ENCODE measurements around the gene GRPR. TPM values are rescaled to one million over a fixed set of nuclear protein-coding genes. Genes with fewer than 3 reads are reported as not detected.
A peak's percentile ranks its signal among the peaks of the same experiment; 100 is the strongest.

GRPR gene
- polyA plus RNA-seq (ENCODE audit: insufficient read length in 4 of 4): under 1 TPM; 0.25 to 0.40 (median 0.32) TPM

DNA sequence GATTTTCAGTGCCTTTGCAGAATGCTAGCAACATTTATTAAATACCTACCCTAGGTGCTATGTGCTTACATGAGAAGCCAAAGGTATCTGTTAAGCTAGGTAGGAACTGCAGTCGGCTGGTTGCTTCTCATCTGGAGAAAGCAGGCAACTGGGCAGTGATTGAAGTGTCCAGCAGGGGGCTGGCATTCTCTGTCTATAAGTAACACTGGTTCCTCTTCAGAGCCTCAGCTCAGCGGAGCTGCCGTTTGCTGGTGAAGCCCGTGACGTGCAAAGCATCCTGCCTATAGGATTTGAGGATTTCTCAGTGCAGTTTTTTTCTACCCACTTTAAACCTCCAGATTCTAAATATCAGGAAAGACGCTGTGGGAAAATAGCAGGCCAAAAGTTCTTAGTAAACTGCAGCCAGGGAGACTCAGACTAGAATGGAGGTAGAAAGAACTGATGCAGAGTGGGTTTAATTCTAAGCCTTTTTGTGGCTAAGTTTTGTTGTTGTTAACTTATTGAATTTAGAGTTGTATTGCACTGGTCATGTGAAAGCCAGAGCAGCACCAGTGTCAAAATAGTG is at the start of gene GRPR:
GRPR (plus strand) TSS at position 344 of the 565 bp plus-strand sequence. CDS start 389 bp downstream, outside the sequence.
- DNase-seq (ENCODE audit: low read depth in 4 of 4, low spot score in 3 of 4): peak; percentile 27 to 48 (median 38)

DNA sequence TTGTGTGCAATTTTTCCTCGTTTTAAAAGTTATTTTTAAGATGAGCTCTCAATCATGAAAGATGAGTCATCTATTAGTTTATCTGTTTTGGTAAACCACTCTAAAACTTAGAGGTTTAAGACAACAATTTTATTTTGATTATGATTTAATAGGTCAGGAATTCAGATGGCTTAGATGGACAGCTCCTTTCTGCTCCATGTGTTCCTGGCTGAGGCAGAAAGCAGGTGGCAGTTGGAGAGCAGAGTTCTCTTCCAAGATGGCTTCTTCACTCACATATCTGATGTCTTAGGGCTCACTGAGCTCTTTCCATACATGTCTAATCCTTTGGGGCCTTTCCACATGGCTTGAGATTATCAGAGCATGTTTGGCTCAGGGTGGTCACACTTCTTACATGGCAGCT is 48.3 kb upstream of the GRPR start:
- no peak for DNase-seq (ENCODE audit: low read depth in 4 of 4, low spot score in 3 of 4)

DNA sequence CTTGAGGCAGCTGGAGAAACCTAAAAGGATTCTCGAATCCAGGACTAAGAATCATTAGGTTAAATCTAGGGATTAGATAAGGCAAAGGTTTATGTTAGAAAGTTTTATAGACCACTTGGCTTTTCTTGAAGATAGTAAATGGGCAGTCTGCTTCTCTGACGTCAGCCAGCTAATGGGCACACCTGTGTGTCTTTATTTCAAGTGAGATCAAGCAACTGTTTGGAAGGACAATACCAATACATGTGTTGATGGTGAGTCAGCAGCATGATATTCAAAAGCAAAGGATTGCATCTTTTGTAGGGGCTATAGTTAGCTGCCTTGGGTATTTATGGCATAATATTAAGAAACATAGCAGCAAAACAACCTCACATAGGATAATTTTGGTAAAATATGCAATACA is 46.5 kb upstream of the GRPR start:
- no peak for DNase-seq (ENCODE audit: low read depth in 4 of 4, low spot score in 3 of 4)

DNA sequence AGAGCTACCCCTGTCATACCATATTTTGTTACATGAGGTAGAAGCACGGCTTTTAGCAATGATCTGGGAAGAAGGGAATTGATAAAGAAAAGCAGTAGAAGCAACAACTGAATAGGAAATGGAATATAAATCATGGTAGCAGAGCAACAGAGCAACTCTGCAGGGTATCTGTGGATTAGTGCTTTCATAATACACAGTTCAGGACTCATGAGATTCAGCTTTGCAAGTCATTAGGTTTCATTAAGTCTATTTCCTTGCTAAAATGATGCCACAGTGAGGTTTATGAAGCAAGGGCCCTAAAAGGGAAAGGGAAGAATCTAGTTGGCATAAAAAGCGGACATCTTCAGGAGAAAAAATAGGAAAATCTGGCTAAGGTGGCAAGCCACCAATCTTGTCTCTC is 45.6 kb upstream of the GRPR start:
- no peak for DNase-seq (ENCODE audit: low read depth in 4 of 4, low spot score in 3 of 4)

DNA sequence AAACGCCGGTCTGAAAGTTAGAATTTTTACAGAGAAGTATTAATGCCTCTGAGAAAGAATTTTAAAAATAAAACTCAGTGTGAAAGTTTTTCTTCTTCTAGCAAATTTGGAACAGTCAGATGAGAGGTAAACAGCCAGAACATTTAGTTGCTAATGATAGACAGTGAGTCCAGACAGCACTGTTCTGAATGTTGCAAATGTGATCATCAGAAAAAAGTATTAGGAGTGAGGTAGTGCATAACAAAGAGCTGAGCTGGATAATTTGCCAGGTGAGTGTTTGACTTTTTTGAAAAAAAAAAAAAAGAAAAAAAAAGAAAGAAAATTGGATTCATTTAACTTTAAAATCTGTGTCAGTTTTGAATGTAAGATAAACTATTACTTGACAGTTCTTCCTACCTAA is 42.0 kb upstream of the GRPR start:
- no peak for DNase-seq (ENCODE audit: low read depth in 4 of 4, low spot score in 3 of 4)

DNA sequence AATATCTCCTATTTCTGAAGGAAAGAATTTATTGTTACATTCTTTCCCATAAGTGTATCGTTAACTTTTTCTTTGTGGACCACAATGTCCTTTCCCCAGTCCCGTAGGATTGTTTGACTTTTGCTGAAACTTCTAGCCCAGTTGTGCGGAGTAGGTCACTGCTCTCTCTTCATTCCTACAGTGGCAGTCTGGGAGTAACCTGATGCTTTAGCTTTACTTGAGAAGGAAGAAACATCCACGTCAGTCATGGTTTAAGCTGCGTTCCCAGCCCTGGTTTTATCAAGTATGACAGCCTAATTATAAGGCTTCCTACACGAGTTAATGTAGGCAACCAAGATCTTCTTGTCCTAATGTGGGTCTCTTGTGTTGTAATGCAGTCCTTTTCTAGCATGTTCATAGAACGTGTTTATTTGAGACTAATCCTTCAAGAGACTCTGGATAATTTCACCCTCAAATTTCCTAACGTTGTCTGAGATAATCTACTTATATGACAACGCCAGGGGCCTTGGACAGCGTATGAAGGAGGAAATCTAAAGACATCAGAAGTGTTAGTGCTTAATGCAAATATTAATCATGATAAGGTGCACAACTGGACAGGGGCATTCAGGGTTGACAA is 40.8 kb upstream of the GRPR start:
- no peak for DNase-seq (ENCODE audit: low read depth in 4 of 4, low spot score in 3 of 4)

DNA sequence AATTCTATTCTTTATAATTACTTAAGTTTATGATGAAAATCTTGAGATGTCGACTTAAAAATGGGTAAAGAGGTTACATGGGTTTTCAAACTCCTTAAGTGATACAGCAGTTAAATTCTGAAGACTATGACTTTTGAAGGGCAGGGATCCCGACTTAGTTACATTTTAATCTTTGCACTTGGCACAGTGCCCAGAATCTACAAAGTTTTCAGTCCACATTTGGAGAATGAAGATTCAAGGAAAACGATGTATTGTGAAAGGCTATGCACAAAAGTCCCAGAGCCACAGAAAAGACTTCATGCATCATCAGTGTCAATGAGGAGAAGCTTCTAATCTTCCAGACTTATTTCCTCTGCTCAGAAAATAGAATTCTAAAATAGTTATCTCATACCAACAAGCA is 36.3 kb upstream of the GRPR start:
- no peak for DNase-seq (ENCODE audit: low read depth in 4 of 4, low spot score in 3 of 4)

DNA sequence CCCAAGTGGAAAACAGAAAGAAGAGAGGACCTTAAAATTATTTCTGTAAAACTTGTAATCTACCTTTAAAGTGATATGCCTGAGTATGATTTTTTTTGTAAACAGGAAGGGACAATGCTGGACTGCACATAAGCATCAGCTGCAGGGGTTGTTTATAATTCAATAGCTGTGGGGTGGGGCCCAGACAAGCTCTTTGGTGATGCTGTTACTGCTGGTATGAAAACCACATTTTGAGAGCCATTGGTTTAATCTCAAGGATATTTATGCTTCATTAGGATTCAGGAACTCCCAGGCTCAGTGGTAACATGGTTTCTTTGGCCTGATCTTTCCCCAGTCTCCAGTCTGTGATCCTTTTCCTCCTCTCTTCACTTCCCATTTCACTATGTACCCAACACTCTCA is 34.3 kb upstream of the GRPR start:
- DNase-seq (ENCODE audit: low read depth in 4 of 4, low spot score in 3 of 4): no peak

DNA sequence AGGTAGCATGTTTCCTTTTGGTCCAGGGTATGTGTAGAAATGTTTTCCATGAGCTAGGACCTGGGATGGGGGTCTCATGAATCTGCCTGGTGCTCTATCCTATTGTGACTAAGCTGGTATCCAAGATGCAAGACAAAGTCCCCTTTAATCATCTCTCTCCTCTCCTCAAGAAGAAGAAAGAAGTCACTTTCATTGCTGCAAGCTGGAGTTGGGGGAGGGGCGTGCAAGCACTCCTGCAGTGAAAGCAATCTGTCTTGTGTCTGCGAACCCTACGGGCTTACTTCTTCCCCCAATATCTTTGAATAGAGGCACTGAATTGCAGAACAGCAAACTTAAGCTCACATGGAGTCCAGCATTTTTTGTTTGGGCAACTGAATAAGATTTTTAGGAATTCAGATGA is 27.2 kb upstream of the GRPR start:
- DNase-seq (ENCODE audit: low read depth in 4 of 4, low spot score in 3 of 4): no peak

DNA sequence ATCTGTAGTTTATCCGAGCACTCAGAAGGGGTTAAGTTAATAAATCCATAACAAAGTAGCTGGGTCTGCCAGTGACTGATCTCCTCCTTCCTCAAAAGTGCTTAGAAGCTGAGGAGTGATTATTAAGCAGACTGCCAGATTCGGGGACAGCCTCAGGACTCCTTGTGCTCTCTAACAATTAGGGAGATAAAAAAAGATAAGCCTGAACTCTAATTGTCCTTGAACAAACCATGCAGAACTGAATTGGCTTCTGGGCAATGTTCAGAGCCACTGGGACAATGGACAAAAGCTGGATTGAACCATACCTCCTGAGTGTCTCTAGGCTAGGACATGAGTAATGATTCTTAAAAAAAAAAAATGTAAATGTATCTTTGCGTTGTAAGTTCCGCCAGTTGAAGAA is 22.7 kb upstream of the GRPR start:
- no peak for DNase-seq (ENCODE audit: low read depth in 4 of 4, low spot score in 3 of 4)

DNA sequence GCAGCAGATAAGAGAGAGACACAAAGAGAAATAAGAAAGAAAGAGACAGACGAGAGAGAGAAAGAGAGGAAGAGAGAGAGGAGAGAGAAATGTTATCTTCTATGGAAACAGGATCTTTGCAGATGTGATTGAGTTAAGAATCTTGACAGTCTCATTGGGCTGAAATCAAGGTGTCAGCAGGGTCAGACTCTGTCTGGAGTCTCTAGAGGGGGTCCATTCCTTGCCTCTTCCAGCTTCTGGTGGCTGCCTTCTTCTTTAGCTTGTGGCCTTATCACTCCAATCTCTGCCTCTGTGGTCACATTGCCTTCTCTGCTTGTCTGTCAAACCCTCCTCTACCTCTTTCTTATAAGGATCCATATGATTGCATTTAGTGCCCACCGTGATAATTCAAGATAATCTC is 21.8 kb upstream of the GRPR start:
- no peak for DNase-seq (ENCODE audit: low read depth in 4 of 4, low spot score in 3 of 4)

DNA sequence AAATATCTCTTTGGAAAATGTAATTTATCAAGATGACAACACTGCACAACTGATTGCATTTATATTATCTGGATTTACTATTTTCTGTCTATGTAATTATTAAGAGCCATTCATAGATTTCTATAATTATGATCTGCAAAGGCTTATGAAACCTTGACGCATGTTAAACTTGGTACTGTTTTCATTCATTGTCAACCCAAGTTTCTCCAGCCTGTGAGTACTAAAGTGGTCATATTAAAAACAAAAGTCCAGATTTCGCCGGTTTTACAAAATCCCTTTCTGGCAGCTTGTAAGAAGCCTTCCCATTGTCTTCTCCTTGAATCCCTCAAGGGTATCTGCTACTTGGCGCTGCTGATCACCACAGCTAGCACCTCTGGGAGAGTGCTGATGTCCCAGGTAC is 19.7 kb upstream of the GRPR start:
- no peak for DNase-seq (ENCODE audit: low read depth in 4 of 4, low spot score in 3 of 4)

DNA sequence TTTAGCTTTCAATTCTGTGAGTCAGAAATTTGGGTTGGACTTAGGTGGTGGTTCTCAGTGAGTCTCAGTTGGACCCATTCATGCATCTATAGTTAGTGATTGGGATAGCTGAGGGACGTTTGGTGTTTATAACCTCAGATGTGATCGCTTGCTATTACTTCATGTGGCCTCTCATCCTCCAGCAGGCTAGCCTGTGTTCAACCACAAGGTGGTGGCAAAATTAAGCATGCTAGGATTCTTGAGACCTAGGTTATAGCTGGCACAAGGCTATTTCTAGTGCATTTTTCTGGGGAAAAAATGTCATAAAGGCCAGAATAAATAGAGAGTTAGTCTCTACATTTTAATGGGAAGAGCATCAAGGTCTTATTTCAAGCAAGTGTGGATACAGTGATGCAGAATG is 10.9 kb upstream of the GRPR start:
- DNase-seq (ENCODE audit: low read depth in 4 of 4, low spot score in 3 of 4): no peak

DNA sequence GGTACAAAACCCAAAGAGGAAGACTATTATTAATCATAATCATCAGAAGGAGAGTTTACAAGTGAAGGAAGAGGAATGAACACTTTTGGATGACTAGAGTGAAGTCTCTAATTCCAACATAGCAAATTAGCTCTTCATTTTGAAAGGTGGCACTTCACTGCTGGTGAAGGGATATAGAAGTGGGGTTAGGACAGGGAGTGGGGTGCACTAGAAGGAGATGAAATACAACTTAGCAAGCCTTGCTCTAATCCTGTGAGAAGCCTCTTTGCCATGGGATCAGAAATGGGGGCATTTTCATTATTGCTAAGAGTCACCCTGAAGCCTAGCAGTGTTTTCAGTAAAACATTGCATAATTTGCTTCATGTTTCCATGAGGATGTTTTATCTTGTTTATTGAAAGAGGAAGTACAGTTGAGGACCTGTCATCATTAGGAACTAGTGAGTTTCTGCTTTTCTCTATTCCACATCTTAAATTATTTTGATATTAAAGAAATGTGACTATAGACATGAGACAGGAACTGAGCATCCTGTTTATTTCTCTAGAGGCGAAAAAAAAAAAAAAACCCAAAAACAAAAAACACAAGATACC is 9.3 kb upstream of the GRPR start:
- no peak for DNase-seq (ENCODE audit: low read depth in 4 of 4, low spot score in 3 of 4)

DNA sequence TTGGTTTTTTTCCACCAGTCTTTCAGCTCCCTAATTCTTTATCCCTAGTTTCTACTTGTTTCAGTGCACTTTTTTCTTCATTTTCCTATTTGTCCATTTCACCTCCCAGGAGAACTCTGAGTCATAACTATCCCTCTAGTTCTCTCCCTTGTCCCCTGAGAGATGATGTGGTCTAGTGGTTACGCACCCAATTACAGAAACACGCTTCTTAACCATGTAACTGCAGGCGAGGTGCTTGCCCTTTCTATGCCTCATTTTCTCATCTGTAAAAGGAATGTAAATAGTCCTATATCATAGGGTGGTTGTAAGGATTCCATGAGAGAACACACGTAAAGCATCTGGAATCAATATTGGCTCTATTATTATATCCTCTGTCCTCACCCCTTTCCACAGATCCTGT is 8.8 kb upstream of the GRPR start:
- DNase-seq (ENCODE audit: low read depth in 4 of 4, low spot score in 3 of 4): no peak

DNA sequence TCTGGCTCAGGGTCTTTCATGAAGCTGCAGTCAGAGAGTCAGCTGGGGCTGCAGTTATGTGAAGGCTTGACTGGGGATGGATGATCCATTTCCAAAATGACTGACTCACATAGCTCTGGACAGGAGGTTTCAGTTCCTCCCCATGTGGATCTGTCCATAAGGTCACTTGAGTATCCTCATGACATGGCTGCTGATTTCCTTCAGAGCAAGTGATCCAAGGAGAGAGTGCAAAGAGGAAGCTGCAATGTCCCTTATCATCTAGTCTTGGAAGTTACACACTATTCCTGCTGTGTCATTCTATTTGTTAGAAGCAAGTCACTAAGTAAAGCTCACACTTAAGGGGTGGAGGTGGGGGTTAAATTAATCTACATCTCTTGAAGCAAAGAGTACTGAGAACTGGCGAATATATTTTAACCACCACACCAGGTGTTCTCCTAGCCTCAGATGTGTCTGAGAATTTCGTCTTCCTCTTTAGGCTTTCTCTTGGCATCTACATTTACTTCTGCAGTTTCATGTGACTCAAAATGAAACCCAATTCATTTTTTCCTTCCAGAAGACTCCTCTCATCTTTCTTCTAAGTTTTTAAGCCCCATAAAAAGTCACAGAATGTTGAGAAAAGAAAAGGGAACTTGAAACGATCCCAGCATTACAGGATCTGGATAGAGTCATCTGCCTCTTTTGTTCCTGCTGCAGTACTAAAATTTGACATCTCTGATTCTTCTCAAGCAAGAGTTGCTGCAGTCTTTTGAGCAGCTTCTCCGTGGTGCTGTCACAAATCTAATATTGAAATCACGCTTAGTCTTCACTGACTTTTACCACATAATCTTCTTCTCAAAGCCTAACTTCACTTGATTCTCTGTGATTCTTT is 3.8 kb upstream of the GRPR start:
- no peak for DNase-seq (ENCODE audit: low read depth in 4 of 4, low spot score in 3 of 4)

DNA sequence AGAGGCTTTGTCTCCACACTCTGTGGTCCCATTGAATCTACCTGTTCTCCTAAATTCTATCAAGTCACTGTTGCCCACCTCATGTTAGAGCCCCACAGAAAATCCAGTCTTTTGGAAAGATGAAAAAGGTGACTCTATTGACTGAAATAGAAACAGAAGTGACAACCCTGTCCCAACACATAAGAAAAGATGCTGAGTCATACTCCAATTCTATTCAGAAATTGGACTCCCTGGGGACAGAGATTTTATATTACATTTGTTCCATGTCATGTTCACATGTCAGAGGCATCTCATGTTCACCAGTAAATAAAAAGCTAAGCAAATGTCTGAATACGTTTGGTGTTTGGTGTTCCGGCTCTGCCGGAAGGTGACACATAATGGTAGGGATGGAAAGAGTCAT is 2.9 kb upstream of the GRPR start:
- DNase-seq (ENCODE audit: low read depth in 4 of 4, low spot score in 3 of 4): no peak

DNA sequence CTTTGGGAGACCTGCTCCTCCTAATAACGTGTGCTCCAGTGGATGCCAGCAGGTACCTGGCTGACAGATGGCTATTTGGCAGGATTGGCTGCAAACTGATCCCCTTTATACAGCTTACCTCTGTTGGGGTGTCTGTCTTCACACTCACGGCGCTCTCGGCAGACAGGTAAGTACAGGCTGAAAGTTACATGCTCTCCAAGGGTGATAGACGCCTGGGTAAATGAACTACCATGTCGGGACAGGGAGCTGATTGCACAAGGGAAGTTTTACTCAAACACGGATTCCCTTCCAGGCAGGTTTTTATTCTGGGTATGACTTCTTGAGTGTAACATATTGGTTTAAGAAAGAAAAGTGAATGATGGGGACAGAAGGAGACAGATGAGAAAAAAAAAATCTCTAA is 836 bp downstream of the GRPR start:
- DNase-seq (ENCODE audit: low read depth in 4 of 4, low spot score in 3 of 4): no peak

DNA sequence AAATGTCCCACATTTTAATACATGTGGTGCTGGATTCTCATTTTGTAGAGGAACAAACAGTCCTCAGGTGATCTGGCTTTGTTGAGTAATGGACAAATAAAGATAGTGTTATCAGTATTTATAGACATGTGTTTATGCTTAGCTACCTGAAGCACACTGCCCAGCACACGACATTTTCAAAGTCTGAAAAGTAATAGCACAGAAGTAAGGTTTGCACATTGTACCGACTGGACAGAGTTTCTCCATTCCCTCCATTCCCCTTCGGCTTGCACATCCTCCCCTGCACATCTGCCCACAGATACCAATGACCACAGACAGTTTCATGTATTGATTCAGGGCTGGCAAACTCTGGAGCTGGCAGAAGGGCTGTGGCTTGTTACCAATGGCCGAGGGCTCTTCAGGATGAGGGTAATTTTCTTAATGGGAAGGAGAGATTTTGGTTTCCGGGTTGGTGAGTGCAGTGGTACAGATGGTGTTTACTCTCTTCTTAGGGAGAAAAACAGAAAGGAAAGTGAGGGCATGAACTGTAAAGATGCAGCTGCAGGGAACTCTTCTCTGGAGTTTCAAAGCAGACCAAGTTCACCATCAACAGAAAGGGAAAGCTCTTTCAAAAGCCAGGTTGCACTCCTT is 2.3 kb downstream of the GRPR start:
- no peak for DNase-seq (ENCODE audit: low read depth in 4 of 4, low spot score in 3 of 4)

DNA sequence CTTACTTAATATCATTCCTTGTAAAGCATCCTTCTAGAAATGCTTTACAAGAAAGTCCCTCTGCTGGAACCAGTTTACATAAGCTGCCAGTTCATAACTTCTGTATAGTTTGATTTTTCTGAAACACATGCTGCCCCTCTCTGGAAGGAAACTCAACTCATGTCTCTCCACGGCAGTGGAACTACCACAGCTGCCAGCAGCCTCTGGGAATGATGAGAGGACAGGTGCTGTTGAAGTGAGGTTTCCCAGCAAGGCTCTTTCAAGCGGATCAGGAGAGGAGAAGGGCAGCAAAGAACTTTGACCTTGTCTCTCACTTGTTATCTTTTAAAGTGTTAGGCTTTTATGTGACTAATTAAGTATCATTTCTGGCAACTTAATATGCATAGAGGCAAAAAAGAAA is 7.3 kb downstream of the GRPR start:
- no peak for DNase-seq (ENCODE audit: low read depth in 4 of 4, low spot score in 3 of 4)

DNA sequence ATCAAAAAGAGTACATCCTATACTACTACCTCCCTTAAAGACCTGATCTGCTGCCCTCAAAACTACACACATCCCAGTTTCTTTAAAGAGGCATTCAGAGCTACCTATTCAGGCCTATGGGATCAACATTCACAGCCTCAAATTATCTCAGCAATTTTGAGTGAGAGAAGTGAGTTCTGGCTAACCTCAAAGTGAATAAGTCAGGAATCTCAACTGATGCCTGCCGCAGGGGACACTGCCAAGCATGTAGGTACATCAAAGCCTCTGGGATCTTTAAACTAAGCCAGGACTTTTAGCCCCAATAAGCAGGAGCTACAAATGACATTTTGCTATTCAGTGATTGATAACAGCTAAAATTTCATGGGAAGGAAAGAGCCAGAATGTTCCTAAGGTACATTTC is 11.6 kb downstream of the GRPR start:
- no peak for DNase-seq (ENCODE audit: low read depth in 4 of 4, low spot score in 3 of 4)
